Measurements from ENCODE around the gene RFX4.
"Not testable (repeated sequence)": the region's sequence is repeated elsewhere in the genome, so short reads cannot be mapped to it uniquely, and the experiment has no call there.

RFX4 gene

DNA sequence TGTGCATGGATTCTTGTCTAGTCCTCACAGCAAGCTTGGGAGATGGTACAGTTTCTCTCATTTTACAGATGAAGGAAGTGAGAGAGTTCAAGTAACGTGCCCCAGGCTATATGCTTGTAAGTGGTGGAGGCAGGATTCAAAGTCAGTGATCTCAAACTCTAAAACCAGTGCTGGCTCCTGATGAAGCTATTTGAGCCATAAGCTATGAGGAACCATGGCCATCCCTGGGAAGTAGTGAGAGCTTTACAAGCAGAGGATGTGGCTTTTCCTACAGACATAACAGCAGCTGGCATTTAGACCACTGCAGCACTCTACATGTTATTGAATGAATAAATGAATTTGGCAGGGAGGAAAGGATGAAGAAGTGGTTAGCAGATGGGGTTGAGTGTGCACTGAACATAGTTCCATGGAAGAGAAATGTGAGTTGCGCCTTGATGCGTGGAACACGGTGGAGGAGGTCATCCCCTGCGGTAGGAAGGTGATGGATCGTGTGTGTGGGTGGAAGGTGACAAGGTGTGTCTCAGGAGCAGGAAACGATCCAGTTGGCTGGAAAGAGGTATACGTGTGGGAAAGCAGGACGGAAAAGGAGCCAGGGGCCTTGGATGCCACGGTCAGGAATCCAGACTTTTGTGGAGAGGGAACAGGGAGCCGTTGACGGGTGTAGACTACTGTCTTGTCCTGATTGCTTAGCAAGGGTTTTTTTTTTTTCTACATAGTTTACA is 65.2 kb downstream of the RFX4 start:
- DNase-seq: no peak

DNA sequence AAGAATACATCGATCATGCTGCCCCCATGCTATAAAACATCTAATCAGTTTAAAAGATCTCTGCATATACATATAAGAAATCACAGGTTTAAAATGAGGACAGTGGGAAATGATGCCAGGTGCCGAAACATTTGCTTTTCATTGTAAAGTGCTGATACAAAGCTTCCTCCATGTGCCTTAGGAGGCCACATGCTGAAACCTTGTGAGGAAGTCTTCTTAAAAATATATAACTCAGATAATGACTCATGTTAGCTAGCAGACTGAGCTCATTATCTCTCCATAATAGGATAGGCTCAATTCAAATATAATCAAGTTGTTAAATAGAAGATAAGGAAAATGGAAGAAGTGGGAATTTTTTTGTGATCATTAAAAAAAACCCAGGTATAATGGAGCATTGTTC is 65.9 kb downstream of the RFX4 start:
- DNase-seq: no peak

DNA sequence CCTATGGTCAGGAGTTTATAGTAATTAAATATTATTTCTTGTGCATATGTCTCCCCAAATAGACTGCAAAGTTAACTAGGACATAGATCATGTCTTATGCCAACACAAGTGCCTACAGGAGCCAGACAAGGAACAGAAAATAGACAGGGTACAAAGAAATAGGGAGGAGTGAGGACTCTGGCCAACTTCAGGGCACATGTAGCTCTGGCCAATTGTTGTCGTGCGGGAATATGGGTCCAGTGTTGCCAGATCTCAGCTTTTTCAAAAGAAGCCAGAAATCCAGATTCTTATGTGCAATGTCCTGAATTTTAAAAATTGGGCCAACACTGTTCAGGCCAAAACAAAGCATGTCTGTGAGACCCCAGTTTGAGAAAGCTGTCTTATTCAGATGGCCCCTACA is 68.7 kb downstream of the RFX4 start:
- no peak for DNase-seq

DNA sequence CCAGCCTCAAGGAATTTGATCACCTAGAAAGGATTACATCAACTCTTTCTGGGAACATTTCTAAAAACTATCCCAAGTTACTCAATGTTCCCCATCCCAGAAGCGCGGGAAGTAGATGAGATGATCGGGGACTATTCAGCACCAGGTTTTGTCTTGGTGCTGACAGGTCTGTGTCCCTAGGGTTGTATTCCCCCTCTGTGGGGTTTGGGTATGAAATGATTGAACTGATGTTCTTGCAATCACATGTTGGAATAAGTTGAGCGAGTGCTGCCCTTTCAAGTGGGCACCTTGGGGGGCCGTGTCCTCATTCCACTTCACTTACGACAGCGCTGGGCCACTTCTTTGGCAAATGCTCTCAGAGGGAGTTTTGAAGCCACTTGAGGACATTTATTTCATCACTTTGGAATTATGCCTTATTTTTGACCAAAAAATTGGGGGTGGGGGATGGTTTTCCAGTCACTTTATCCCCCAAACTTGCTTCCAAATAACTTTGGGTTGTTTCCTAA is 69.8 kb downstream of the RFX4 start:
- no peak for DNase-seq

DNA sequence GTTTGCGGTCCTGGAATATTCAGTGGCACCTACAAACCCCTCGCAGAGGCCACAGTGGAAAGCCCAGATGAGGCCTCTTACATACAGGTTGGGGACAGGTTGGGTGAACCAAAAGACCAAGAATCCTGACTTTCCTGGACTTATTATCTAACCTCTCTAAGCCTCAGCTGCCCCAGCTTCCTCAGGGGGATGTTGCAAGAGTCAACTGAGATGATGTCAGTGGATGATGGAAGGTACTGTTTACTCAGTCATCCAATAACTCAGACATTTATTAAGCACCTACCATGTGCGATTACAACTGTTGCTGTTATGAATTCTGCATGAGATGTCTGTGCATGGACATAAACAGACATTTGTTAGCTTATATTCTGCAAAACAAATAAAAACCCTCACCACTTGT is 72.8 kb downstream of the RFX4 start:
- no peak for DNase-seq

DNA sequence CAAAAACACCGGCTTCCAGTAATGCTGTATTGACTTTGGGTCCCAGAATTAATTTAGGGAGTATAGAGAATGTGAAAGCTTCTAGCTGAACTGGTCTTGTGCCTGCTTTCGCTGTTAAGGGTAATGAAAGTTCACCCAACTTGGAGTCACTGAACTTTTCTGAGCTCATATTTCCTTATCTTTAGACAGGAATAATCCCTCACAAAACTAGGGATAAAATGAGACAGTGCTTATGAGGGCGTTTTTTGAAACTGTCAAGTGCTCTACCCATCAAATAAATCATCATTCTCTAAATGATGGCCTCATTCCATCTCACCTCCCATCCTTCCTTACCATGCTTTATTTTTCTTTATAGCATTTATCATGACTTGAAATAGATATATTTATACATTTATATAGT is 74.7 kb downstream of the RFX4 start:
- no peak for DNase-seq

DNA sequence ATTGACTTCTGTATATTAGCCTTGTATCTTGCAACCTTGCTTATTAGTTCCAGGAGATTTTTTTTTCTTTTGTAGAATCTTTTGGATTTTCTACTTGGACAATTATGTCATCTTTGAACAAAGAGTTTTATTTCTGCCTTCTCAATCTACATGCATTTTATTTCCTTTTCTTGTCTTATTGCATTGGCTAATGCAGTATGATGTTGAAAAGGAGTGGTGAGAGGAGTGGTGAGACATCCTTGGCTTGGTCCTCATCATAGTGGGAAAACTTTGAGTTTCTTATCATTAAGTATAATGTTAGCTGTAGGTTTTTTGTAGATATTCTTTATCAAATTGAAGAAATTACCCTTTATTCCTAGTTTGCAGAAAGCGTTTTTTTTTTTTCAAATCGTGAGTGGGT is 80.6 kb downstream of the RFX4 start:
- DNase-seq: no peak

DNA sequence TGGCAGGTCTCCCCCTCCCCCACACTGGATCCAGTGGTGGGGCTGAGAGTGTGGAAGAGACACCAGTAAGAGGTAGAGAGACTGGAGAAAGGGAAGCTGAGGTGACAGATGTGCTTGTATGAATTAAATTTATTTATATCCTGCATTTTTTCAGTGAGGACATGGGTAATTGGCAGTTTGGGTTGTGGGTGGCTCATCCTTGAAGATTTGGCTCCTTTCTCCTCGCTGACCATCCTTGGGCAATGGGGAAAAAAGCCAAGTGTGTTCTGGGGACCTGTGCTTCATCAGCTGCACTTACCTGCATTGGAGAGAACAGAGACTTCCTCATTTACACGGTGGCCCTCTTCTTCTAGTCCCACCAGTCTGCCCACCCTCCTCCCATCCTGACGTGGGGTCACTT is 86.4 kb downstream of the RFX4 start:
- no peak for DNase-seq

DNA sequence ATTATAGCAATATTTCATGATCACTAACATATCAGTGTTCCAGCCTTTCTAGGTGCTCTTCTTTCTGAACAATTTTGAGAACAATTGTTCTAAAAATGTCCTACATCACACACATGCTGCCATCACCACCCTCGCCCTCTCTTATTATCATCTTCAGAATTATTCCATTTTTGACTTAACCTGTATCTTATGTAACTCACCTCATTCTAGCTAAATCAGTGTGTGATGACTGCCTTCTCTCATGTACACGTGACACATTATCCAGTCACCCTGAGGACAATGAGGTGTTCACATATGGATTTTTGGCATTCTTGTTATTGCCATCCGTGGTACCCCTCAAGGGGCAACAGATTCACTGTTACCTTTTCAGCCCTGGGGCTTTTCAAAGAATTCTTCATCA is 87.3 kb downstream of the RFX4 start:
- no peak for DNase-seq

DNA sequence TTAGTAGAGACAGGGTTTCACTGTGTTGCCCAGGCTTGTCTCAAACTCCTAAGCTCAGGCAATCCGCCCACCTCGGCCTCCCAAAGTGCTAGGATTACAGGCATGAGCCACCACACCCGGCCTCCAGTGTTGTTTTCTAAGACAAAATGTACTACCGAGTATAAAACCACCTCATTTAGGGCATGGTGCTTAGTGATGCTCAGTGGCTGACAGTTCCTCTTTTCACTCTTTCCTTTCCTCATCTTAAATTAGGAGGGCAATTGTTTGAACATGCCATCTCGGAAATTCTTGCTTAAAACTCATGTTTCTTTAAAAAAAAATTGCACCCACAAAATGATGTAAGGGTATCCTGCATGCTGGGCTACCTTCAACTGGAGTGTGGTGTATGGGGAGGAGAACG is 89.0 kb downstream of the RFX4 start:
- DNase-seq: no peak

DNA sequence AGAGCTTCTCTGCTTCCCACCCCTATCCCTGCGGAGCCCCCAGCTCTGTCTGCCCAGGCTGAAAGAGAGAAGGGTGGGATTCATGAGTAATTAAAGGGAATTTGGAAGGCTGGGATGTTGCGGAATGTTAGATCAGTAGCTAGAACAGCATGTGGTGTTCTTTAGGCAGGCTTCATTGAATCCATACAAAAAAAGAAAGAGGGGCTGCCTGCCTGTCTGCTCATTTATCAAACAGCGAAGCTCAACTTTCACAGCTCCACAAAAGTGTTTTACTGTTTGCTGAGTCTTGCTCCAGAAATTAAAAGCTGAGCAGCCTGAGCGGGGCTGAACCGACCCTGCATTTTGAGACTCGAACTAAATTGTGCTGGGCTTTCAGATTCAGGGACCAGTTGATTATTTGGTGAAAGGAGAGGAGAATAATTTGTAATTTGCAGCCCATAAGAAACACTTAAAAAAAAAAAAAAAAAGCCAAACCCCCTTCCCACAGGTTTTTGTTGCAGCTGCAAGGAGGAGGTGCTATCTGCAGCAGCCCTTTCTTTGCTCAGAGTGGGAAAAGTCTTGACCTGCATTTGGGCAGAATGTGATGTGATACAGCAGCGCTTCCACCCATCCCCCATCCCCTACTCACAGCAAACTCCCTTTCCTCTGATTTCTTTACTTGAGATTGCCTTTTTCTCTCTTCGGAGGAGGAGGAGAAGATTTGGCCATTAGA is 89.7 kb downstream of the RFX4 start:
- no peak for DNase-seq

DNA sequence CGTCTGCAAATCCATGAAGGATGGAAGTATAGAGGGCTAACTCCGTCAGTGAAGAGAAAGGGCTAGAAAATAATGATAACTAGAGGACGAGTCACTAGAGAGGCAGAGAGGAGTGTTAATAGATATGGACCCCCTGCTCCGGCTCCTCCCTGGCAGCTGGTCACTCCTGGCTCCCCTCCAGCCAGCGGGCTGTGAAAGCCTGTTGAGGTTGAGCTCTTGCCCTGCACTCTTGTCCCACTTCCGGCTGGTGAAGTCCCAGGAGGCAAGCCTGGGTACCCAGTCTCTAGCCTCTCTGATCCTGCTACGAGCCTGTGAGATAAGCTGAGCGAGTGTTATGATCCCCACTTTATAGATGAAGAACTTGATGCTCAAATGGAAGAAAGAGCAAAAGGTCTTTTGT is 90.3 kb downstream of the RFX4 start:
- DNase-seq: no peak

DNA sequence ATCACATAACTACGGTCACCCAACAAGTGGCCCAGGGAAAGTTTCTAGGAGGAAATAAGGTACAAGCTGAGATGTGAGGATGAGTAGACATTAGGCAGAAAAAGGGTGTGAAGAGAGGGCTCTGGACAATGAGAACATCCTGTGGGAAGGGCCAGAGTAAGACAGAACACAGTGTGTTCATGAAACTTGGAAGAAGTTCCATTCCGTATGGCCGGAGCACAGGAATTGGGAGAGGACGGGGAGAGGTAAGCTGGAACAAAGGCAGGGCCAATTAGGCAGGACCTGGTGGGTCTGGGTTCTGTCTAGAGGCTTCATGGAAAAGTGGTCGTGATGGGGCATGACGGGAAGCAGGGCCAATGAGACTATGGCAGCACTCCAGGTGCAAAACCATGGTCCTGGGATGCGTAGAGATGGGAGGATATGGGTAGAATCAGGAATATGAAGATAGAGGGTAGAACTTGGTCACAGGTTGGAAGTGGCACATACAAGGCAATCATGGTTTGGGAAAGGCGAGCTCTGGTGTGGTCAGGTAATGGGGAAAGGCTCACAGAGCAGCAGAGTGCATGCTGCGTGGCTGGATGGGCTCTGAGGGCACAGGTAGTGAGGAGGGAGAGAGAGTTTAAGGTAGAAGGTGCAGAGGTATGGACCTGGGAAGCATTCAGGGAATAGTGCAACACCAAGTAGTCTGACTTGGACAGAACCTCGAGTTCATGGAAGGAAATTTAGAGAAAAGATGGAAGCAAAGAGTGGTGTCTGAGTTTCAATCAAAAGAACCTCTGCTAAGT is 93.0 kb downstream of the RFX4 start:
- no peak for DNase-seq

DNA sequence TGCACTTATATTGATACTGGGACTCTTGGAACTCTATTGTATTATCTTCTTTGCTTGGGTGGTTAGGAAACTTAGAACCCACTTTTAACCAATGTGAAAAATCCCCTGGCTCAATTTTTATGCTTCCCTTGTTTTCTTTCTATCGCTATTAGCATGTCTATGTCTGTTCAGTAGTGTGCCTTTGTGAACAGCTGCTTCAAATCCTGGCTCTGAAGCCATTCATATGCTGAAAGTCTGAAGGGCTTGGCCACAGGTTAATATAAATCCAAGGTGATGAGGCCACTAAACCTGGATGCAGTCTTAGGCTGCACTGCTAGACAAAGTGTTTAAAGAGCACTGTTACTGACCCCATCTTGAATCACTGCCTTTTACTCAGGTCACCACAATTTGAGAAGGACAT is 96.8 kb downstream of the RFX4 start:
- DNase-seq: no peak

DNA sequence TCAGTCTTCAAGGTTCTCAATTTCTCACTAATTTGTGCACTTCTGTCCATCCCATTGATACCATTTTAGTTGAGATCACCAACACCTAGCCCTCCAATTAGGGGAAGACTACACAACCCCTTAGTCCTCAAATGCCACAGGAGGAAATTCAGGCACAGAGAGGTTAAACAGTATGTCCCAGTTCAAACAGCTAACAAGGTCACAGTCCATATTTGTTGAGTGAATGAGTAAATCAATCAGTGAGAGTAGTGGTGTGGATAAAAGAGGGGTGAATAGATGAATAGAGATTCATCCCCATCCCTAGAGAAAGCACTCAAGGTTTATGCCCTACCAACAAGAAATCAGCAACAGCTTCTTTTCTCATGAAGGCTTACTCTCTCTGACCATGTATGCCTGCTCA is 97.5 kb downstream of the RFX4 start:
- no peak for DNase-seq

DNA sequence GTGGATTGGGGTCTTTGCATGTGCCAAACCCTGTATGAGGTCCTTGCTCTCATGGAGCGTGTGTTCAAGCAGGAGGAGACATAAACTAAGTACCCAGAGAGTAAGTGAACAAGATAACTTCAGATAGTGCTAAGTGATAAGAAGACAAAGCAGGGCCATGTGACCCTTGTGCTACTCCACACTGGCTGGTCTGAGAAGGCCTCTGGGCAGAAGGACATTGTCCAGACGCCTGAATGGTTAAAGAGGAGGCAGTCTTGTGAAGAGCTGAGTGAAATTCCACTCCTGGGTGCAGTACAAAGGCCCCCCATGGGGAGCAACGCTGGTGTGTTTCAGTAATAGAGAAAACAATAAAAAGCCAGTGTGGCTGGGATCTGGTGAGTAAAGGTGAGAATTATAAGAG is 98.4 kb downstream of the RFX4 start:
- DNase-seq: no peak

DNA sequence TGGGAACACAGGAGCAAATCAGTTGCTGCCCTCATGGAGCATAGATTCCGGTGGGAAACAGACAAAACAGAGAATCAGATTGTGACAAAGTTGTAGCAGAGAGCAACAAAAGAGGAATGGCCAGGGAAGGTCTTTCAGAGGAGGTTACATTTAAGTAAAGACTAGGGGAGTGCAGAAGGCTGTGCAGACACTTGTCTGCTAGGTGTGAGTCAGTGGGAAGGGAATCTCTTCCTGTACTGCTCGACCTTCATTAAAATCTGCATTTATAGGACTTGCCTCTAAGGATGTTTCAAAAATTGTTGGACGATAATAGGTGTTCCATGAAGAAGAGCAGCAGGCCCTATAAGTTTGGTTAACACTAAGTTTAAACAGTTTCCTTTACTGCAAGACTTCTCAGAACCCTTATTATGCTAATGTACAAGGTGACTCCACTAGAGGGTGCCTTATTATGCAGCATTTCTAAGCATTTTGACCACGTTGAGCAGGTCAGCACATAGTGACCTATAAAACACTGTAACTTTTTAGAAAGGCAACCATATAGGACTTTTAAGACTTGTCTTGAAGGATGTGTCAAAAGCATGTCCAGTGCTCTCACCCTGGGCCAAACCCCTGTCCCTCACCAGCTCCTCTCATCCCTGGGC is 99.9 kb downstream of the RFX4 start:
- no peak for DNase-seq

DNA sequence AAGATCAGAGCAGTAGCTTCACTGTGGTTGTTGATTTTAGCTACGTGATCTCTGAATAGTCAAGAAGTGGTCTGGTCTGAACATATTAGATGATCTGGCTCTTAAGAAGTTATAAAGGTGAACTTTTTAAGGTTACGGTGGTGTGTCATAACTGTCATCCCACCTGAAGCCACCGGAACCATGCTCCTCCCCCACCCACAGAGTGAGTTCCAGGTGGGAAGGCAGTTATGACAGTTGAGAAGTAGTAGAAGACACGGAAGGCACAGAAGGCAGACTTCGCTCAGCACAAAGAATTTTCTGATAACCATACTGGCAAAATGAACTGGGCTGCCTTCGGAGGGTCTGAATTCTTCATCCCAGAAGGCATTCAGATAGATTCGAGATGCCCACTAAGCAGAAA is 101.7 kb downstream of the RFX4 start:
- no peak for DNase-seq

DNA sequence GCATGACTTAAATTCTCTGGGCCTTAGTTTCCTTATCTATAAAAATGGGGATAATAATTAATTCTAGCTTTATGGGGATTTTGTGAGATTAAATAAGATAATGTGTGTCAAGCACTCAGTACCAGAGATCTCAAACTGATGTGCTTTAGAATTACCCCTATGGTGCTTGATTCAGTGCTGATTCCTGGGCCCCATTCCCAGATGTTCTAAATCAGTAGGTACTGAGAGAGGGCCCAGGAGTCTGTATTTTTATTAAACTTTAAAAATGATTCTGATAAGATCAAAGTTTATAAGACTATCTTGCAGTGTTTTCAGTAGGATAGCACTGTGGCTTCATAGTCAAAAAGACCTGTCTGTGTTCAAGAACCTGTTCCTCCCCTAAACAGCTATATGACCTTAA is 102.6 kb downstream of the RFX4 start:
- no peak for DNase-seq

DNA sequence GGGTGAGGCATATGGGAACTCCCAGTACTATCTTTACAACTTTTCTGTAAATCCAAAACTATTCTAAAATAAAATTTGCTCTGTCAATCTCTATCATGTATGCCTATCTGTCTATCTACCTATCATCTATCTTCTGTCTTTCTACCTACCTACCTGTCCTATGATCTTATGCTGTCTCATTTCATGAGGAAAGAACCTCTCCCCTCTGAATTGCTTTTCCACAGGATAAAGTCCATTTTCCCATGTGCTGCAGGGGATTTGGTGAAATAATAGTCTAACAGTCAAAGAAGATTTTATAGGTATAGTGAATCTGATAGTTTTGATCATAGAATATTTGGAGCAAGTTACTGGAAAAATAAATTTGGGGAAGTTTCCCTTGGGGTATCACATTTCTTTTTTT is 104.9 kb downstream of the RFX4 start:
- no peak for DNase-seq

DNA sequence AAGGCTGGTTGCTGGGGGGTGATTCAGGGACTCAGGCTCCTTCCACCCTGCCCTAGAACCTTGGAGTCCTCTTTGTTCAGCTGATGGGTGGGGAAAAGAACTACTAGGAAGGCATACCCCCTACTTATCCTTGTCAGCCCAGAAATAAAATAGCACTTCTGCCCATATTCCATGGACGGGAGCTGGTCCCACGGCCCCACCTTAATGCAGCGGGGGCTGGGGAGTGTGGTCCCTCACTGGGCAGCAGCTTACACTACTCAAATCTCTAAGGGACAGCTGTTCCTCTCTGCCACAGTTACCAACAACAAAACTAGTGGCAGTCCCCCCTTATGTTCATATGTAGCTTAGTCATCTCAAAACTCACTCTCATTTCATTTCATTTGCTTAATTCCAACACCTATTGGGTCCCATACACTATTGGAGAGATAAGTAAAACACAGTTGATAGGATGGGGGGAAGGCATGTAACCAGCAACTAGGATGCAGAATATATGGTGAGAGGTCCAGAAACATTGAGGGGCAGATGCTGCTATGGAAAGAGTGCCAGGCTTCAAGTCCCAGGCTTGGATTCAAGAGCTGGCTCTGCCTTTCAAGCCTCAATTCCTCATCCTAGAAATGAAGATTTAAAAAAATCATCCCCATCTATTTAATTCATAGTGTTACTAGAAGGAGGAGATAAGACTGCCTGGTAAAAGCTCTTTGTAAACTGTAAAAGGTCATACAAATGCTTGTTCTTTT is 107.9 kb downstream of the RFX4 start:
- DNase-seq: no peak

DNA sequence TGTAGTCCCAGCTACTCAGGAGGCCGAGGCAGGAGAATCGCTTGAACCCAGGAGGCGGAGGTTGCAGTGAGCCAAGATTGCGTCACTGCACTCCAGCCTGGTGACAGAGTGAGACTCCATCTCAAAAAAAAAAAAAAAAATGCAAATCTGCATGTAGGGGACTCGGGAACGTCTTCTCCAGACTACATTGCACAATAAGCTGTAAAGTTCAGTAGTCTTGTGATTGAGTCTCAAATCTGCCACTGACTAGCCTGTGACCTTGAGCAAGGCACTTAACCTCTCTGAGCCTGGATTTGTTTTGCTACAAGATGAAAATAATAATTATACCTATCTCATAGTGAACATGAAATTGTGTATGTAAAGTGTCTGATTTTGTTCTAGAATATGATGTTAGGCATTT is 109.2 kb downstream of the RFX4 start:
- not testable (repeated sequence) for DNase-seq

Measured in activated T-cell treated with anti-CD3 and anti-CD28 coated beads, Interleukin-2, amount 50 U/mL, for 1 hour (primary cell).